GM23248 (cell line): ENCODE data around the gene SGTB.

Experiments
- EZH2 ChIP-seq: fragments of 200-600 bp; sonication (generic); IDR thresholded peaks from 2 replicates; pipeline ENCODE4 v1.6.1; 2018; ENCODE audit warnings: antibody characterized with exemption, mild to moderate bottlenecking; ENCODE audit not compliant: insufficient read depth, poor library complexity, severe bottlenecking
- EZH2phosphoT487 ChIP-seq: fragments of 200-600 bp; sonication (generic); IDR thresholded peaks from 2 replicates; pipeline ENCODE4 v1.6.1; 2018; ENCODE audit warnings: antibody characterized with exemption, moderate library complexity, mild to moderate bottlenecking, low read depth; ENCODE audit not compliant: insufficient read depth

DNA sequence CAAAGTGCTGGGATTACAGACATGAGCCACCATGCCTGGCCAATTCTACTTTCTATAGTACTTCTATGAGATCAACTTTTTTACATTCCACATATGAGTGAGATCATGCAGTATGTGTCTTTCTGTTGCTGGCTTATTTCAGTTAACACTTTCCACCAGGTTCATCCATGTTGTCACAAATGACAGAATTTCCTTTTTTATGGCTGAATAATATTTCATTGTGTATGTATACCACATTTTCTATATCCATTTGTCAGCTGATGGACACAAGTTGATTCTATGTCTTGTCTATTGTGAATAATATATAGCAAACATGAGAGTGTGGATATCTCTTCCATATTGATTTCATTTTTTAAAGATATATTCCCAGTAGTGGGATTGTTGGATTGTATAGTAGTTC is 17.3 kb upstream of the SGTB start:
- TF ChIP-seq EZH2 (no peak), EZH2phosphoT487 (no peak)
